HG03064 (cell line): ENCODE data around the gene CPNE4.

ENCODE experiments used
- ATAC-seq: cut with Tn5 transposase; IDR thresholded peaks from one replicate; pipeline ENCODE4 v1.9.1; 2021; ENCODE audit warnings: low read depth; ENCODE audit not compliant: unreplicated experiment

CPNE4 gene

DNA sequence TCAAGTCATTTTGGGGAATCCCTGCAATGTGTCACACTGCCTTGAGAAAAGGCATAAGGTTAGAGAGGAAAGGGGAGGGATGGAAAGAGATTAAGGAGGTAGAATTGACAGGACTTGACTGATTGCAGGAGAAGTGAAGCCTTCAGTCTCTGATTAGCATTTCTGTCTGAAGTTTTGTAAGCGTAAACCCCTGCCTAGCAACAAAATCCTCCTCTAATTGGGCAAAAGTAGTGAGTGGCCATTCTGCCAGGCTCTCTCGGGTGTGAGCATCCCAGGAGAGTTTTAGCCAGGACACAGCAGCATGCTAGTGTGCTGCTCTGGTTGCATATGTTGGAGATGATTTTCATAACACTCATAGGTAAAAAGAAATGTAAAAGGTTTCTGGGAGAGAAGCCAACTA is 415.0 kb downstream of the CPNE4 start:
- no peak for ATAC-seq

DNA sequence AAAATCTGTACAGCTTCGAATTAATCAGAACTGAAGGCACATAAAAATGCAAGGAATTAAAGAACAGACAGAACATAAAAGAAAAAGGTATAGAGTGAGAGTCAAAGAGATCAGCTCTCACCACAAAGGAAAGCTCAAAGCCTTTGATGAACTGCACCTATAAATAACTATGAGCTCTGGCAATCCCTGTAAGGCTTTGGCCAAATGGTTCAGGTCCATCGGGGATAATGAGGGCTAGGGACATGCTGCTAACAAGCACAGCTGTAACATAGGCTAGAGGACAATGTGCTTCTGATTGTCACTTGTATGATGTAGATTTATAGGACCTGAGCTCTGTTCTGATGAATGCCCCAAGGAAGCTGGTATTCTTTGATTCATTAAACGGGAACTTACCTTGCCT is 418.1 kb downstream of the CPNE4 start:
- ATAC-seq = no peak

DNA sequence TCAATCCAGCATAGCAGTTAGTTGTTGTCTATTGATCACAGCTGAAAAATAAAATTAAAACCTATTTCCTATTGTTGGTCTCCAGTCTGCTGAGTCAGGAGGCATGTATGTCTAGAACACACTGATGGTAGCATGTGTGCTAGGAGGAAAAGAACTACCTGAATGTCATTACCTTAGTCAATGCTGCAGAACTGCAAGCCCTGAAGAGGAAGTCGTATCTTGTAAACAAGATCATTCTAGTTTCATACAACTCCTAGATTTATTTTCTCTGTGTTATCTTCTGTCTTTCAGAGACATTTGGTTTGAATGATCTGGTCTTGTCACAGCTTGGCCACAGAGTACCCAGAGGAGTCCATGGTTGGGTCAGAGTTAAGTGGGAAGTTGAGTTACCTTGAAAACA is 422.1 kb downstream of the CPNE4 start:
- ATAC-seq = no peak

DNA sequence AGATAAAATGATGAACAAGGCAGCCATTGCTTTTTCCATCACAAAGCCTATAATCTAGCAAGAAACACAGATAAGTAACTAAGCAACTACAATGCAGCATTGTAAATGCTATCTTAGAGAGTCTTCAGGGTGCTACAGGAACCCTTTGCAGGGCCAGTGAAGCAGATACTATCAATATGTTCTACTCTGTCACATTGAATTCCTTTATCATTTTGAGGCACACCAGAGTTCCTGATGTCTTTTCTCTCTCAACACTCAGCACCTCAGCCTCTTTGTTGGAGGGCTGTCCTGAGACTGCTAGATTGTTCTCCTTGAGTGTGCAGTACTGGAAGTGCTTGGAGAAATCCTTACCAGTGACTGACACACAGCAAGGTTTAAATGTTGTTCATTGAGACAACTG is 424.6 kb downstream of the CPNE4 start:
- no peak for ATAC-seq

DNA sequence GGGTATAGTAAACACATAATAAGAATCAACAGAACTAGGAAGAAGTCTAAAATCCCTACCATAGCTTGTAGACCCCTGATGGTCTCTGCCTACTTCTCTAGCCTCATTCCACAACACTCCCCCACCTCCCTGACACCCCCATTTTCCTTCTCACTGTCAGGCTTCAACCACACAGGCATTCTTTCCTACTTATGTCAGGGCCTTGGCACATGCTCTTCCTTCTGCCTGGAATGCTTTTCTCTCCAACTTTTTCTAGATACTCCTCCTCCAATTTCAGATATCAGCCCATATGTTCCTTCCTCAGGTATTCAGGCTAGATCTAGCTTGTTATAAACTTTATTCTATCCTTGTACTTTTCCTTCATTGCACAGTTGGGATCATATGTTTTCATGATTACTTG is 426.1 kb downstream of the CPNE4 start:
- no peak for ATAC-seq

DNA sequence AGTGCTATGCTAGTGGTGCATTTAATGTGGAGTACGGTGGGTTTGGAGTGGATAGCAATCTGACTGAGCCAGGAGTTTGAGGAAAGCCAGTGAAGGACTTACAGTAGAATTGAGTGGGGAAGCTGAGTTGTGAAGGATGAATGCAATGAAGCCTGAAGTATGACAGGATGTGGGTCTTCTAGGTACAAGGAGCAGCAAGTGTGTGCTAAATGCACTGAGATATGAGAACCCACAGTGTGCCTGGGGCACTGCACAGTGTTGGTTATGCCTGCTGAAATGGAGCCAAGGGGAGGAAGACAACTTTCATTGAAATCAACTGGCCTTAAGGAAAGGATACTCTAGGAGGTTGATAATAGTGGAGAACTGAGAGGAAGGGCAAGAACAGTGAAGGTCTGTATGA is 426.5 kb downstream of the CPNE4 start:
- no peak for ATAC-seq

DNA sequence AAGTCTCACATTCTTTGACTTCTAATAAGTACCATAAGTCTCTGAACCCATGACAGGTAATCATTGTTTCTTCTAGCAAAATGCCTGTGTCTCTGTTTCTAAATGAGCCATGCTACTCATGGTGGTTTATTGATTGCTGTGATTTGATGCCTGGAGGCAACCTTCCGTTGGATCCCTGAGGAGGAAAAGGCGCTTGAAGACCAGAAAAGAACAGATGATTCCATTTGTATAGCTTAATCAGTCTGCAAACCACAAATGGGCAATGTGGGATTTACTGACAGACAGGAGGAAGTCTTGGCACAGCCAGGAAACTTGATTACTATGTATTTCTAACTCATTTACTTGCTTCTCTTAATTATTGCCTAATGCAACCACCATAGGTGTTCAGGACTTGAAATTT is 428.9 kb downstream of the CPNE4 start:
- ATAC-seq = no peak

DNA sequence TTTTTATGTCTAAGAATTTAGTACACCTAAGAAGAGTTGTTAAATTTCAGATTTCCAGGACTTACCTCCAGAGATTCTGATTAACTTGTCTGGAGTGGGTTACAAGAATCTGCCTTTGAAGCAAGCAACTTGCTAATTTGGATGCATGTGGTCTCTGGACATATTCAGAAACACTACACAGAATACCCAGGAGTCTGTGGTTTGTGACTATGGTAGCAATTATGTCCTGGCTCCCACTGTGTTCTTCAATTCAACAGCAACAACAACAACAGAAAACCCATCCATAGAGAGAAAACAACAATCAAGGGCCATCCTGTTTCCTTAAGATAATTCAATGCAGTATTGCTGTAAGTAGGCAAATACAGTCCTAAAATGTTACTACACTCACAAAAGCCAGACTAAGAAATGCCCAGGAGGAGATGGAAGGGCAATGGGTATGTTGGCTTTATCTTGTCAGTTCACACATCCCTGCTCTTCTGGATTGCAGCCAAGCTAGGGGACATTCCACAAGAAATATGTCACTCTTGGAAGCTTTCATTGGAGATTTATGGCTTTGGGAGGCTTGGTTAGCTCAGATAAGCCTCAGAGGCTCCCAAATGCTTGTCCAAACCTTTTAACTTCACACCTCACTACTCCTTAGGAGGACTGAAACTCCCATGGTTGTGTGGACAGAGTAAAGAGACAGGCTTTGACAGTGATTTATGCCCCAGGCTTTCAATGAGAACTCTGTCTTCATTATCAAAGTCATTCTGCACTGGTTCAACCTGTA is 432.6 kb downstream of the CPNE4 start:
- no peak for ATAC-seq

DNA sequence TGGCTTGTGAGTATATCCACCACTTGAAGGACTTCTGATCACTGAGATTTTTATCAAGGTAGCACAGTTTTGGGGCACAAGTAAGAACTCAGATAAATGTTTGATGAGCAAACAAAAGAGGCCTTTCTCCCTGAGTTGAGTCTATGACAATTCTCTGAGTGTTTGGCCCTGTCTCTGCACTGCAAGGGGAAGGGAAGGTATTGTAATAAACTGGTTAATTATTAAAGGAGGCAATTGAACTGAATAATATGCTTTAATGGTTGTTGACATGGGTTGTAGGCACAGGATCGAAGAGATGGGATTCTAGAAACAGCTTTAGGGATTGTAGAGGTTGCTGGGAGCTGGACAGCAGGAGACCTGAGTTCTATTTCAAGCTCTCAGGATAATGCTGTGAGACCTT is 437.0 kb downstream of the CPNE4 start:
- no peak for ATAC-seq

DNA sequence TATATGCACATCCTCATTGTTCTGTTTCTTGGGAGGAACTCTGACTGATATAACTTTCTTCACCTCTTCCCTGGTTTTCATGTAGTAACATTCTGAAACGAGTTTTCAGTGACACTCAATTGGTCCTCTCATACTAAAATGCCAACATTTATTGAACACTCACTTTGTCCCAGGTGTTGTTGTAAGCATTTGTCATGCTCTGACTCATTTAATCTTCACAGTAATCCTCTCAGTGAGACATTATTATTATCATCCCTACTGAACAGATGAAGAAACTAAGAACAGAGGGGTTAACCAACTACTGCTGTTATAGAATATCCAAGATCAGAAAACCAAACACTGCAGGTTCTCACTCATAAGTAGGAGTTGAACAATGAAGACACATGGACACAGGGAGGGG is 437.9 kb downstream of the CPNE4 start:
- no peak for ATAC-seq

DNA sequence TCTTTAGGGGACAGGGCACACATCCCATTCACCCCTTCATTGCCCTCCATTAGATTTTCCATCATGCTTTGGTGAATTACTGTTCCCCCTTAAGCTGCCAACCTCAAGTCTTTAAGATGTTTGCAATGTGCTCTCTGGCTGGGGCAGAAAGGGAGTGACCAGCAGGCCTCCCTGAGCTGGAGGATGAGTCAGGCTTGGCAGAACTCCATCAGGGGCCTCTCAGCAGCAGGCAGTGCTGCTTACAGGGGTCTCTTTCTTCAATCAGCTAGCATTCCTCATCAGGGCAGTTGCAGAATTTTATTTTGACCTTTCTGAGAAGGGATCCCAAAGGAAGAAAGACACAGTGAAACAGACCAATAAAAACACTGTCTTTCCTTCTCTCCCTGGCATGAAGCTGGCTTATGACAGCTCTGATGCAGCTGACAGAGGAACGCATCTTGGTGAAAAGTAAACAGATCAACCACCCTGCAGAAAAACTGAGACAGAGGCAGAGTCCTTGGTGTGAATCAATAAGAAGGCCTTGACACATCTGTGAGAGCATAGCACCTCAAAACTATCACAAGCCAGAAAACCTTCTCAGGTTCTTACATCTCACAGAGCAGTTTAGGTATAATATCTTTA is 443.3 kb downstream of the CPNE4 start:
- ATAC-seq = no peak

DNA sequence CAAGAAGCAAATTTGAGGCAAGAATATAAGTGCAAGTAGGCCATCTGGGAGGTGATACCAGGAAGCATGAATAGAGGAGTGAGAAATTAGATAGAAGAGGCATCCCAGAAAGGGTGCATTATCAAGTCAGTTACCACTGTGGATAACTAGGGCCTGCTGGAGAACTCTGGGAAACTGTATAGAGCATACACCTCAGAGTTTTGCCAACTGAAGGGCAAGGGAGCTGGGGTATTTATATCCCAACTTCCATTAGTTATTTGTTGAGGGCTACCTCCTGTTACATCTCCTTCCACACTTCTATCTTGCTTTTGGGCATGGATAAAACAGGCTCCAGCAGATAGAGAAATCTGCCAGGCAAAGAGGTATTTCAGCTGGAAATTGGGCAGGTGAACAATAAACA is 448.5 kb downstream of the CPNE4 start:
- ATAC-seq = no peak

DNA sequence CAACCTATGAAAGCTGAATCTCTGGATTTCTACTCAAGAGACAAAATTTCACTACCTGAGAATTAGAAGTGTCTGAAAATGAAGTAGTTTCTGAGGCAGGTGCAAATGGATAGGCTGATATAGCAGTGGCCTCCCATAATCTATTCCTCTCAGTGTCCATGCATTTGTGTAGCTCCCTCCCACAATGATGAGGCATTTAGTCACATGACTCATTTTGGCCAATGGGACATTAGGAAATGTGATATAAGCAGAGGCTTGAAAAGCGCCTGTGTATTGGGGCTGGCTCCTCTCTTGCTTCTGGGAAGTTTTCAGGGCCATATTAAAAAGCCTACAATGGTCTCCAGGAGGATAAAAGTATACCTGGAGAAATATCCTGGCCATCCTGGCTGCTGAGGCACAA is 452.4 kb downstream of the CPNE4 start:
- no peak for ATAC-seq

DNA sequence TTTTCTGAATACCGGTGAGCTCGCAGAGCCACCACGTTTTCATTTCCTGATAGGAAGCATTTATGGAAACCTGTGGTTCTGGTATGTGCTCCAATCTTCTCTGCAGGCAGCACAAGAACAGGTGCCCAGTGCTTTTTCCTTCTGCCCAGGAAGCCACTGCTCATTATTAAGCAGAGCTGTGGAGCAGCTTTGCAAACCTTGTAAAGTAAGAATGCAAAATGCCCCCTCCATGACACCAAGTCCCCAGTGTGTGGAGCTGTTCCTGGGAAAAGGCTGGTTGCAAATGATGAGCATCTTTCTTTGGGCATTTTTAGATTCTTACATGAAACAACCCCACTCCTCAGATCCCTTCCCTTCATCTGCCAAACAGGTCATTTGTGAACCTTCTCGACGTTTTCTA is 466.4 kb downstream of the CPNE4 start:
- ATAC-seq = no peak

DNA sequence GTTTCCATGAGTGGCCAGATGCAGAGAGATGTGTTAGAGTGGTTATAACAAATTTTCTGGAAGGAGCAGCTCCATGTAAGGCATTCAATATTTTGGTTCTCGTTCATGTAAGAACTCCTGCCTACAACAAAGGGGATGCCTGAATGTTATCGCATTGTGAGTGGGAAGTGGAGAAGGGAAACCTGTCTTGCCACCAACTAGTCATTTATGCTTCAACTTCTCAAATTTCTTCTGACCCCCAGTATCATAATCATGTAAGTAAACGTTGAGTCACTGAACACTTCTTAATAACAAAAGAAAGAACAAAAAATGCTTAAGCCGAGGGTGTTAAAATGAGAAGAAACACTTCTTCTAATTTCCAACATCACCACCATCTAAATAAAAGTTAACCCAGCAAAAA is 470.0 kb downstream of the CPNE4 start:
- ATAC-seq = no peak

DNA sequence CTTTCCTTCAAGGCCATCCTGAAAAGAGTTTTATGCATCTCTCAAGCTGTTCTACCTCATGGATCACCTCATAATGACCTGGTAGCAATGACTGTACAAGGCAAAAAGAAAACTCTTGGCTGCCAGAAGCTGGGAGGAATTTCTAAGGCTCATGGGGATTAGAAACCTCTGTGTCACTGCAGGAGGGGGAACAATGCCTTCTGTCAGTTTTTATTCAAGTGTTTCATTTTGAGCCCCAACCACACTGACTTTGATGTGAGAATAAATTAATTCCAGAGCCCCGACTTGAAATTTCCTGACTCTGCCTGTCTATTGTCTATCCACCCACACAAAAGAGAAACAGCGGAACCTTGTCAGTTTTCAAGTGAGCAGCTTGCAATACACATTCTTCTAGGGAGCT is 473.3 kb downstream of the CPNE4 start:
- ATAC-seq = no peak

DNA sequence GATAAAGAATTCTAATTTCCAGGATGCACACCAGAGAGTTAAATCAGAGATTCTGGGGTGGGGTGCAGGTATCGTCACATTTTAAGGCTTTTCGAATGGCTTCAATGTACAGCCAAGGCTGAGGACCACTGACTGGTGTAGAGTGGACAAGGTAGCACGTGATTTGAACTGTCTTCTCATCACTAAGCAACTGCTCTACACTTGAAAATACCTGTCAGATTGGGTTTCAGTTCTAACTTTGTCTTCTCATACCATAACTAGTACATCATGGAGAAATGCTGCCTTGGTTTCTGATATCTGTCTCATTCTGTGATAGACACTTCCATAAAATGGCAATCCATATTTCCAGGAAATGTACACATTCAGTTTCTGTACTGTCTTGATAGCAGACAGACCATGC is 474.0 kb downstream of the CPNE4 start:
- ATAC-seq = no peak

DNA sequence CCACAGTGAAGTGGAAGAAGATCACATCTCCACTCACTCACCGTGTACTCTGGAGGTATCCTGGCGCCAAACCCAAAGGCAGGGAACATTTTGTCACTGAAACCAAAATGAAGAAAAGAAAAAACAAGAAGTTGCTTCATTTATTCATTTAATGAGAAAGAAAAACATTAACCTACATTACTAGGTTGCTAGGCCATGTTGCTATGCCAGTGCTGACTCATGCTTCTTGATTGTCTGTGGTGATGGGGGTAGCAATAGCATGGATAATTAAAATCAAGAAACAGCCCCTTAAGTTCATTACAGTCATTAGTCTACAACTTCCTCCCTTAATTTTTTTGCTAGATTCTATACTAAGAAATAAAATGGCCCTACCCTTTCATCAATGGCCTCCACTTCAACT is 479.4 kb downstream of the CPNE4 start:
- no peak for ATAC-seq

DNA sequence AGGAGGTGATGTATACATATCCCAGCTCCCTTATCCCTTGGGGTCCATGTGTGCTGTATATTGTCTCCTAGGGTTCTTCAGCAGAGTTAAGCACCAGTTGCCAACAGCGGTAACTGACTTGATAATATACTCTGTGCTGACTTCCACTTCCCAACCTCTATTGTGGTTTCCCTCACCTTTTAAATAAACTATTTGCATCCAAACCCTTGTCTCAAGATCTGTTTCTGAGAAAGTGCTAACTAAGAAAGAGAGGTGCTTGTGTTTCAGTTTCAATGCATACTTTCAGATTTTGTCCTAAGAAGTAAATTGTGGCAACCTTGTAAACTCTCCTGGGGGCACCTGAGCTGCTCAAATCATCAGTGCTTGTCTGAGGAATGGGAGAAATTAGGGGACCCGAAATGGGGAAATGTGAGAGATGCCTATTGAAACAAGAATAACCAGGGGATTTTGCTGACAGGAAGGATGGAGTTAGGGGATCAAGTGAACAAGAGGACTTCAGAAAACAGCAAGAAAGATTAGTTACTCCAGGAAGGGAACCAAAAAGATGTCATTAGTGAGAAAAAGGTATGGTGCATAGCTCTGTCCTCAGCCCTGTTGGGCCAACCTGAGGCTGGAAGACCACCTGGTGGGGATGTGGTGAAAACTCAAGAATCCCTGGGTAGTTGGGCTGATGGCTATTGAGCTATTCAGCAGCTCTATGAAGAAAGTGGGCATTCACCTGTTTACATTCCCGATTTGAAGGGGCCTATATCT is 481.1 kb downstream of the CPNE4 start:
- peak; percentile 98 for ATAC-seq

DNA sequence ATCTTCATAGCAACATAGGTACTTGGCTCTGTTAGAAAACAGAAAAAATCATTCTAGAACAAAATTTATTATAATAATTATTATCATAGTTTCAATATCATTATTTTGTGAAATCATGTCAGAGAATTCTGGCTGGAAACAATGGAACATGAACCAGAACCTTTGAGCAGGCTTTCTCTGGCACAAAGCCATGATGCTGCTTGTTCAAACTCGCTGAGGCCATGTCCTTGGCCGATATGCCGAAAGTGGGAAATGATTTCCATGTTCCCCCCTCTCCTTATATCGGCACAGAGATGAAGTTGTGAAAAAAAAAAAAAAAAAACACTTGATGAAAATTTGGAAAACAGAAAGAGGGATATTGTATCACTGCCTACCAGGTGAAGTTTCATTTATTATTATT is 483.1 kb downstream of the CPNE4 start:
- ATAC-seq = no peak

DNA sequence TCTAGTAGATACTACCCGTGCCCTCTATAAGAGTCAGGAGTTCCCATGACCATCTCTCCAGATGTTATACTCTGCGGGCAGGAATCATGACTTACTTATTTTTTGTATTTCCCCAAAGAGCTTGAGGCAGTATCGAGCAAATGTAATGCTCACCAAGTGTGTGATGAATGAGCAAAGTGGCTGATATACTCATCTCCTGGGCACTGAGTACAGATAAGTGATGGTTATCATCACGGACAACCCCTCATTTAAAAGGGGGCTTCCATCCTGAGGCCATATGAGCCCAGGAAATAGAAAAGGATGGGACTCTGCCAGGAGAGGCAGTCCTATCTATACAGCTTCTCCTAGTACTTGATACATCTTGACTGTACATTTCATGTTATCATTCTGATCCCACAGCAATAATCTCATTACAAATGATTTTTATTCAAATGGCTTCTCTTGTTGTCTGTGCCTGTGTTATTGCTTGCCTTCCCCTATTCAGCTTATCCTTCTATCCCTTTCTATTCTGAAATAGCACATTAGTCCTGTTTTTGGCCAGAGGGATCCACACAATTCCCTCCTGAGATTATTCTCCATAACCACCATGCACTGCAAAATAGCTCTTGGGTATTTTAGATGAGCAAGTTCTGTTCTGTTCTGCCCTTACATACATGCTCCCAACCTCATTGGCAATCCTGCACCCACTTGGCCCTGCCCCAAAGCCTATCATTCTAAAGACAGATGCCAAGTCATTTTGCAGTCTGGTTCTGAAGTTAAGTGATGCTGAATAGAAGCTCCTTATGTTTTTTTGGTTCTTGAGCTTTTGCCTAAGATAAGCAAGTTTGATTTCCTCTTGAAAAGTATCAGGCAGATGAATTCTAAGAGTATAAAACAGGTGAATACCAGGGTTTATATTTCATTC is 484.0 kb downstream of the CPNE4 start:
- ATAC-seq = no peak
